SK-N-SH (cell line): Measurements from ENCODE around the gene SFI1.

Experiments used
- CHD2 ChIP-seq: fragments of 150-350 bp; IDR thresholded peaks from 2 replicates; pipeline ENCODE4 v1.6.1; 2018; ENCODE audit warnings: low read length; ENCODE audit not compliant: partially characterized antibody
- FOXJ3 ChIP-seq: sonication (generic); formaldehyde crosslinking; IDR thresholded peaks from 2 replicates; pipeline ENCODE4 v1.5.1; 2020; ENCODE audit warnings: mild to moderate bottlenecking, missing genetic modification reagents
- RAD21 ChIP-seq: IDR thresholded peaks from 2 replicates; pipeline ENCODE4 v1.6.1; 2012; ENCODE audit warnings: mild to moderate bottlenecking, low read length
- TF ChIP-seq, protein P1 (sequence below): IDR thresholded peaks from 2 replicates; pipeline ENCODE4 v1.6.1; 2012; ENCODE audit warnings: mild to moderate bottlenecking, low read depth, low read length, moderate library complexity
- TF ChIP-seq, protein P2 (sequence below): fragments of 200-600 bp; sonication (generic); IDR thresholded peaks from 2 replicates; pipeline ENCODE4 v1.6.1; 2017; ENCODE audit warnings: antibody characterized with exemption, mild to moderate bottlenecking, moderate library complexity

DNA sequence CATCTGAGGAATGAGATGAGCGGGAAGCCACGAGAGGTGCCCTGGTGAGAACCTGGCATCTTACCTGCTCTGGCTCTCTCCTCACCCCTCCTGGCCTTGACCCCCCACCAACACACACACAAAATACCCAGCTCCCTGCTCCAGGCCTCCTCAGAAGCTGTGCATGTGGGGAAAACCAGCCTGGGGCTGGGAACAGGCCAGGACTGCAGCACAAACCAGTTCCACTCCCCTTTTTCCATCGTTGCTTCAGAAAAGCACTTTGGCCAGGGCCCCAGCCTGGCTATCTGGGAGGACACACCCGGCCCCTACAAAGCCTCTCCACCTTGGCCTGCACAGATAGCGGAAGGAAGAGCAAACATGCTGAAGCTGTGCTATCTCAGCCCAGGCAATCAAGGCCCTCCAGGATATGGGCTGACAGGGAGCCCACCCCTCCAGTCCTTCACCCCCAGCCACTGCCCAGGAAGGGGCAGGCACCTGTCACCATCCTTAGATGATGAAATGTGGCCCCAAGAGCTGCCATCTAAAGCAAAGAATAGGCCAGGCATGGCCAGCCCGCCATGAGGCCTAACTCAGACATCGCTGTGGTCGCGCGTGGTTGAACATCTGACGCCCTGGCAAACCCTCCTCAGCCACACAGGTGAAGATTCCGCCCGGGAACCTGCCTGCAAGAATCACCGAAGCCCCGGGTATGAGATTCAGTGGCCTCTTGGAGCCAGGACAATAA, 130.3 kb downstream of the SFI1 start:
- TF ChIP-seq, protein P1, sequence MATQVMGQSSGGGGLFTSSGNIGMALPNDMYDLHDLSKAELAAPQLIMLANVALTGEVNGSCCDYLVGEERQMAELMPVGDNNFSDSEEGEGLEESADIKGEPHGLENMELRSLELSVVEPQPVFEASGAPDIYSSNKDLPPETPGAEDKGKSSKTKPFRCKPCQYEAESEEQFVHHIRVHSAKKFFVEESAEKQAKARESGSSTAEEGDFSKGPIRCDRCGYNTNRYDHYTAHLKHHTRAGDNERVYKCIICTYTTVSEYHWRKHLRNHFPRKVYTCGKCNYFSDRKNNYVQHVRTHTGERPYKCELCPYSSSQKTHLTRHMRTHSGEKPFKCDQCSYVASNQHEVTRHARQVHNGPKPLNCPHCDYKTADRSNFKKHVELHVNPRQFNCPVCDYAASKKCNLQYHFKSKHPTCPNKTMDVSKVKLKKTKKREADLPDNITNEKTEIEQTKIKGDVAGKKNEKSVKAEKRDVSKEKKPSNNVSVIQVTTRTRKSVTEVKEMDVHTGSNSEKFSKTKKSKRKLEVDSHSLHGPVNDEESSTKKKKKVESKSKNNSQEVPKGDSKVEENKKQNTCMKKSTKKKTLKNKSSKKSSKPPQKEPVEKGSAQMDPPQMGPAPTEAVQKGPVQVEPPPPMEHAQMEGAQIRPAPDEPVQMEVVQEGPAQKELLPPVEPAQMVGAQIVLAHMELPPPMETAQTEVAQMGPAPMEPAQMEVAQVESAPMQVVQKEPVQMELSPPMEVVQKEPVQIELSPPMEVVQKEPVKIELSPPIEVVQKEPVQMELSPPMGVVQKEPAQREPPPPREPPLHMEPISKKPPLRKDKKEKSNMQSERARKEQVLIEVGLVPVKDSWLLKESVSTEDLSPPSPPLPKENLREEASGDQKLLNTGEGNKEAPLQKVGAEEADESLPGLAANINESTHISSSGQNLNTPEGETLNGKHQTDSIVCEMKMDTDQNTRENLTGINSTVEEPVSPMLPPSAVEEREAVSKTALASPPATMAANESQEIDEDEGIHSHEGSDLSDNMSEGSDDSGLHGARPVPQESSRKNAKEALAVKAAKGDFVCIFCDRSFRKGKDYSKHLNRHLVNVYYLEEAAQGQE, result no peak
- TF ChIP-seq, protein P2, sequence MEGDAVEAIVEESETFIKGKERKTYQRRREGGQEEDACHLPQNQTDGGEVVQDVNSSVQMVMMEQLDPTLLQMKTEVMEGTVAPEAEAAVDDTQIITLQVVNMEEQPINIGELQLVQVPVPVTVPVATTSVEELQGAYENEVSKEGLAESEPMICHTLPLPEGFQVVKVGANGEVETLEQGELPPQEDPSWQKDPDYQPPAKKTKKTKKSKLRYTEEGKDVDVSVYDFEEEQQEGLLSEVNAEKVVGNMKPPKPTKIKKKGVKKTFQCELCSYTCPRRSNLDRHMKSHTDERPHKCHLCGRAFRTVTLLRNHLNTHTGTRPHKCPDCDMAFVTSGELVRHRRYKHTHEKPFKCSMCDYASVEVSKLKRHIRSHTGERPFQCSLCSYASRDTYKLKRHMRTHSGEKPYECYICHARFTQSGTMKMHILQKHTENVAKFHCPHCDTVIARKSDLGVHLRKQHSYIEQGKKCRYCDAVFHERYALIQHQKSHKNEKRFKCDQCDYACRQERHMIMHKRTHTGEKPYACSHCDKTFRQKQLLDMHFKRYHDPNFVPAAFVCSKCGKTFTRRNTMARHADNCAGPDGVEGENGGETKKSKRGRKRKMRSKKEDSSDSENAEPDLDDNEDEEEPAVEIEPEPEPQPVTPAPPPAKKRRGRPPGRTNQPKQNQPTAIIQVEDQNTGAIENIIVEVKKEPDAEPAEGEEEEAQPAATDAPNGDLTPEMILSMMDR, result no peak
- no peak for TF ChIP-seq CHD2
- TF ChIP-seq FOXJ3 (CRISPR knock-in tag), result no peak
- TF ChIP-seq RAD21, result no peak
